ENCODE measurements around the gene FOXR1. TPM values are rescaled to one million over a fixed set of nuclear protein-coding genes. Genes with fewer than 3 reads are reported as not detected.

The FOXR1 gene
- total and polyA plus RNA-seq, 2 donors (not counting 3 experiments of a cell fraction or from before 2014, with no cell fraction given): not detected

- DNase-seq (ENCODE audit: low read depth, low spot score) (no peak), FAIRE-seq (no peak)
- H3K9ac ChIP-seq (replicated peaks; ENCODE audit: extremely low read depth, insufficient read depth, low read length): no peak overlapping the region
- TF ChIP-seq JUN (IDR thresholded peaks at IDR 0.05; ENCODE audit: borderline replicate concordance, insufficient read depth, insufficient read length, low read depth) (no peak), POLR2AphosphoS5 (IDR thresholded peaks at IDR 0.05; ENCODE audit: insufficient read depth, low read depth, low read length) (no peak), POLR2A (IDR thresholded peaks at IDR 0.05; ENCODE audit: low read depth, low read length) (no peak), CTCF (IDR thresholded peaks at IDR 0.05; ENCODE audit: extremely low read depth in 1 of 2, insufficient read depth in 1 of 2, low read depth in 1 of 2, low read length in 2 of 2) (no peak), GATA2 (IDR thresholded peaks at IDR 0.05; ENCODE audit: insufficient read depth, insufficient read length, low read depth, low read length) (no peak), EZH2 (IDR thresholded peaks at IDR 0.05; ENCODE audit: borderline replicate concordance, low read depth, low read length, severe bottlenecking) (no peak), FOS (IDR thresholded peaks at IDR 0.05; ENCODE audit: borderline replicate concordance, insufficient read depth, low read length) (no peak), MYC (IDR thresholded peaks at IDR 0.05; ENCODE audit: low read depth, low read length) (no peak), MAX (IDR thresholded peaks at IDR 0.05; ENCODE audit: insufficient read depth, insufficient read length) (no peak)
- no peak overlapping the region for H3K27ac ChIP-seq (ENCODE audit: insufficient read depth, low read depth, low read length)
- H3K9me3 ChIP-seq (replicated peaks; ENCODE audit: control insufficient read depth, insufficient read depth, low read length): no peaks in the 10 kb centered on the region
- intact Hi-C loops (cut with micrococcal nuclease): no loop called here
- no peaks in the 10 kb centered on the region for H3K27me3 ChIP-seq (ENCODE audit: control insufficient read depth in 2 of 2, insufficient read depth in 2 of 2, low read length in 2 of 2)
- ChIA-PET POLR2A (no interaction called here), CTCF (interaction anchor here (1.0 kb wide), 1 partner anchor 13 kb away, joined by 3 read pairs; no protein-coding TSS in a partner anchor)
- H4K20me1 ChIP-seq (replicated peaks; ENCODE audit: control insufficient read depth, extremely low read depth, insufficient read depth, low read length): no peaks in the 10 kb centered on the region
- BruUV-seq (replicated peaks): no TSS peak
- no peak overlapping the region for H3K4me3 ChIP-seq (replicated peaks in 1 of 3; ENCODE audit: insufficient read depth in 1 of 3, low read depth in 1 of 3, low read length in 3 of 3)
- no peak overlapping the region for H3K4me2 ChIP-seq (ENCODE audit: insufficient read depth, low read length)
- no peak overlapping the region for H2AFZ ChIP-seq (ENCODE audit: low read depth, low read length)
- peaks cover 3 to 16% of the 10 kb centered on the region in 2 experiments for H3K36me3 ChIP-seq (ENCODE audit: control insufficient read depth in 2 of 2, extremely low read depth in 1 of 2, insufficient read depth in 2 of 2, low read length in 2 of 2)
- dilution Hi-C loops (cut with MboI; ENCODE audit: extremely low pct_ligation_motif_present, low sequenced_read_pairs): no loop called here
- peaks cover 16% of the 10 kb centered on the region for H3K4me1 ChIP-seq (ENCODE audit: control insufficient read depth, extremely low read depth, insufficient read depth, low read length)
- no peaks in the 10 kb centered on the region for H3K9me1 ChIP-seq (replicated peaks; ENCODE audit: control insufficient read depth, extremely low read depth, insufficient read depth, low read length)
- no peaks in the 10 kb centered on the region for H3K79me2 ChIP-seq (ENCODE audit: control insufficient read depth, insufficient read depth, low read length)
Observed at GRCh38 chr11:119027561-119028345, 56.2 kb downstream of the FOXR1 start.

All from endothelial cell of umbilical vein (primary cell).